ENCODE data around the gene SGPL1. TPM values are rescaled to one million over a fixed set of nuclear protein-coding genes. Genes with fewer than 3 reads are reported as not detected.

SGPL1 gene
- polyA plus RNA-seq, 1 donor from 2014 or later, result 33.4 TPM

DNA sequence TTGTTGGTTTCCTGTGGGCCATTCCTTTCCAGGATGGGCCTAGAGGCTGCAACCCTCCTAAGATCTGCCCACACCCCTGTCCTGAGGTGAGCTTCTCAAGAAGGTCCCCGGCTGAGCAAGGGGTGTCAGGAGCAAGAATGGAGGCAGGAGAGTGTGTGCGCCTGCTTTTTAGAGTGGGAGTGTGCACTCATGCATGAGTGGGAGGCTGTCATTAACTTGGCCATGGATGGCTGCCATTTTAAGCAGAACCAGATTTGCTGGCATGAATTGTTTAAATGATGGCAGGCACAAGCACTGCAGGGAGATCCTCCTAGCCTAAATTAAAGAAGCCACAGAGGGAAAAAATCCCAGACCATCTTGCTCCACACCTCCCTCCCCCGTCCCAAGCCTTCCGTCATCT is 2.9 kb upstream of the SGPL1 start:
- Histone ChIP-seq H3K36me3 (ENCODE audit: insufficient read depth, low read length) (no peaks in the 10 kb centered on the region), H3K9me2 (ENCODE audit: insufficient read depth, low read length) (no peaks in the 10 kb centered on the region), H3K9ac (ENCODE audit: low read length) (no peak overlapping the region), H3K79me2 (replicated peaks; ENCODE audit: insufficient read depth, low read length) (peaks cover 7% of the 10 kb centered on the region), H4K20me1 (ENCODE audit: insufficient read depth) (no peaks in the 10 kb centered on the region), H3K27ac (ENCODE audit: low read length) (no peak overlapping the region), H3K27me3 (ENCODE audit: insufficient read depth, low read depth, low read length) (no peaks in the 10 kb centered on the region), H3F3A (ENCODE audit: insufficient read depth, low read length, poor library complexity, severe bottlenecking) (no peaks in the 10 kb centered on the region), H2AFZ (ENCODE audit: low read depth, low read length) (no peak overlapping the region), H3K4me2 (ENCODE audit: low read length) (no peak overlapping the region), H3K9me3 (ENCODE audit: low read length) (no peaks in the 10 kb centered on the region), H3K4me3 (ENCODE audit: low read length) (no peak overlapping the region)
- TF ChIP-seq, protein P1, sequence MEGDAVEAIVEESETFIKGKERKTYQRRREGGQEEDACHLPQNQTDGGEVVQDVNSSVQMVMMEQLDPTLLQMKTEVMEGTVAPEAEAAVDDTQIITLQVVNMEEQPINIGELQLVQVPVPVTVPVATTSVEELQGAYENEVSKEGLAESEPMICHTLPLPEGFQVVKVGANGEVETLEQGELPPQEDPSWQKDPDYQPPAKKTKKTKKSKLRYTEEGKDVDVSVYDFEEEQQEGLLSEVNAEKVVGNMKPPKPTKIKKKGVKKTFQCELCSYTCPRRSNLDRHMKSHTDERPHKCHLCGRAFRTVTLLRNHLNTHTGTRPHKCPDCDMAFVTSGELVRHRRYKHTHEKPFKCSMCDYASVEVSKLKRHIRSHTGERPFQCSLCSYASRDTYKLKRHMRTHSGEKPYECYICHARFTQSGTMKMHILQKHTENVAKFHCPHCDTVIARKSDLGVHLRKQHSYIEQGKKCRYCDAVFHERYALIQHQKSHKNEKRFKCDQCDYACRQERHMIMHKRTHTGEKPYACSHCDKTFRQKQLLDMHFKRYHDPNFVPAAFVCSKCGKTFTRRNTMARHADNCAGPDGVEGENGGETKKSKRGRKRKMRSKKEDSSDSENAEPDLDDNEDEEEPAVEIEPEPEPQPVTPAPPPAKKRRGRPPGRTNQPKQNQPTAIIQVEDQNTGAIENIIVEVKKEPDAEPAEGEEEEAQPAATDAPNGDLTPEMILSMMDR (IDR thresholded peaks at IDR 0.05; ENCODE audit: poor library complexity, severe bottlenecking), result no peak
- TF ChIP-seq, protein P2, sequence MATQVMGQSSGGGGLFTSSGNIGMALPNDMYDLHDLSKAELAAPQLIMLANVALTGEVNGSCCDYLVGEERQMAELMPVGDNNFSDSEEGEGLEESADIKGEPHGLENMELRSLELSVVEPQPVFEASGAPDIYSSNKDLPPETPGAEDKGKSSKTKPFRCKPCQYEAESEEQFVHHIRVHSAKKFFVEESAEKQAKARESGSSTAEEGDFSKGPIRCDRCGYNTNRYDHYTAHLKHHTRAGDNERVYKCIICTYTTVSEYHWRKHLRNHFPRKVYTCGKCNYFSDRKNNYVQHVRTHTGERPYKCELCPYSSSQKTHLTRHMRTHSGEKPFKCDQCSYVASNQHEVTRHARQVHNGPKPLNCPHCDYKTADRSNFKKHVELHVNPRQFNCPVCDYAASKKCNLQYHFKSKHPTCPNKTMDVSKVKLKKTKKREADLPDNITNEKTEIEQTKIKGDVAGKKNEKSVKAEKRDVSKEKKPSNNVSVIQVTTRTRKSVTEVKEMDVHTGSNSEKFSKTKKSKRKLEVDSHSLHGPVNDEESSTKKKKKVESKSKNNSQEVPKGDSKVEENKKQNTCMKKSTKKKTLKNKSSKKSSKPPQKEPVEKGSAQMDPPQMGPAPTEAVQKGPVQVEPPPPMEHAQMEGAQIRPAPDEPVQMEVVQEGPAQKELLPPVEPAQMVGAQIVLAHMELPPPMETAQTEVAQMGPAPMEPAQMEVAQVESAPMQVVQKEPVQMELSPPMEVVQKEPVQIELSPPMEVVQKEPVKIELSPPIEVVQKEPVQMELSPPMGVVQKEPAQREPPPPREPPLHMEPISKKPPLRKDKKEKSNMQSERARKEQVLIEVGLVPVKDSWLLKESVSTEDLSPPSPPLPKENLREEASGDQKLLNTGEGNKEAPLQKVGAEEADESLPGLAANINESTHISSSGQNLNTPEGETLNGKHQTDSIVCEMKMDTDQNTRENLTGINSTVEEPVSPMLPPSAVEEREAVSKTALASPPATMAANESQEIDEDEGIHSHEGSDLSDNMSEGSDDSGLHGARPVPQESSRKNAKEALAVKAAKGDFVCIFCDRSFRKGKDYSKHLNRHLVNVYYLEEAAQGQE (IDR thresholded peaks at IDR 0.05; ENCODE audit: borderline replicate concordance), result no peak
- TF ChIP-seq EZH2 (IDR thresholded peaks at IDR 0.05; ENCODE audit: borderline replicate concordance, insufficient read depth, low read length, poor library complexity, severe bottlenecking) (no peak), MXI1 (conservative IDR thresholded peaks at IDR 0.05; ENCODE audit: poor library complexity, severe bottlenecking) (no peak), SMC3 (conservative IDR thresholded peaks at IDR 0.05; ENCODE audit: poor library complexity) (no peak), RAD21 (conservative IDR thresholded peaks at IDR 0.05) (no peak), POLR2AphosphoS5 (IDR thresholded peaks at IDR 0.05) (no peak), TAF1 (IDR thresholded peaks at IDR 0.05; ENCODE audit: low read depth) (no peak), EP300 (conservative IDR thresholded peaks at IDR 0.05; ENCODE audit: poor library complexity, severe bottlenecking) (no peak)

DNA sequence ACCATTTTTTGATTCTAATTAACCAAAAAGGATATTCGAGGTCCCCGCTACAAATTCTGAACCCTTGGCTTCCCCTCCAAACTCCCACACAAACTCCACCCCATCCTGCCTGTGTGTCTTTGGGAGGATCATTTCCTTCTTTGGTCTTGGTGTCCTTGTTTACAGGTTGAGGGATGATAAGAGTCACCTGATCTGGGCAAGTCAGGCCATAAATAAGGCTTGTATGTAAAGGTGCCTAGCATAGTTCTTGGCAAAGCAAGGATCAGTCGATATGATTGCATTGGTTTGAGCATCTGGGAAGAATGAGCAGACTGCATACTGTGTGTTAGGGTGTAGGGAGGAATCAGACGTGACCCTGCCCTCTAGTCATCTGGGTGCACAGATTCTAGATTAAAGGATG is 1.6 kb upstream of the SGPL1 start:
- no peaks in the 10 kb centered on the region for H3K9me3 ChIP-seq (ENCODE audit: low read length)
- peaks cover 14% of the 10 kb centered on the region for H3K79me2 ChIP-seq (replicated peaks; ENCODE audit: insufficient read depth, low read length)
- no peak overlapping the region for H3K4me3 ChIP-seq (ENCODE audit: low read length)
- H3F3A ChIP-seq (ENCODE audit: insufficient read depth, low read length, poor library complexity, severe bottlenecking), result no peaks in the 10 kb centered on the region
- H3K9ac ChIP-seq (ENCODE audit: low read length), result no peak overlapping the region
- no peak overlapping the region for H3K27ac ChIP-seq (ENCODE audit: low read length)
- H3K27me3 ChIP-seq (ENCODE audit: insufficient read depth, low read depth, low read length), result no peaks in the 10 kb centered on the region
- H3K4me2 ChIP-seq (ENCODE audit: low read length), result no peak overlapping the region
- no peaks in the 10 kb centered on the region for H4K20me1 ChIP-seq (ENCODE audit: insufficient read depth)
- H2AFZ ChIP-seq (ENCODE audit: low read depth, low read length), result no peak overlapping the region
- H3K36me3 ChIP-seq (ENCODE audit: insufficient read depth, low read length), result no peaks in the 10 kb centered on the region
- no peaks in the 10 kb centered on the region for H3K9me2 ChIP-seq (ENCODE audit: insufficient read depth, low read length)
- TF ChIP-seq SMC3 (conservative IDR thresholded peaks at IDR 0.05; ENCODE audit: poor library complexity), result no peak
- TF ChIP-seq POLR2AphosphoS5 (IDR thresholded peaks at IDR 0.05), result no peak
- no peak for TF ChIP-seq TAF1 (IDR thresholded peaks at IDR 0.05; ENCODE audit: low read depth)
- TF ChIP-seq RAD21 (conservative IDR thresholded peaks at IDR 0.05), result no peak
- TF ChIP-seq EZH2 (IDR thresholded peaks at IDR 0.05; ENCODE audit: borderline replicate concordance, insufficient read depth, low read length, poor library complexity, severe bottlenecking), result no peak

Data from neural cell (in vitro differentiated cells).